ENCODE results near the gene KRT74.

KRT74 gene

GRCh38 chr12:52521175-52521567, 52.5 kb downstream of the KRT74 start:
- TF ChIP-seq GATA2 (IDR thresholded peaks at IDR 0.05; ENCODE audit: low read depth, low read length) (no peak), GATA3 (IDR thresholded peaks at IDR 0.05; ENCODE audit: low read depth, low read length) (no peak)

GRCh38 chr12:52519826-52520662, 53.6 kb downstream of the KRT74 start, which contains the start of gene KRT5:
Gene KRT5, minus strand, starts transcription at chr12:52520394. Its CDS starts 98 bp downstream, at chr12:52520296.
- TF ChIP-seq GATA2 (IDR thresholded peaks at IDR 0.05; ENCODE audit: low read depth, low read length) (no peak), GATA3 (IDR thresholded peaks at IDR 0.05; ENCODE audit: low read depth, low read length) (no peak)

GRCh38 chr12:52519387-52519703, 54.3 kb downstream of the KRT74 start:
- TF ChIP-seq GATA3 (IDR thresholded peaks at IDR 0.05; ENCODE audit: low read depth, low read length) (no peak), GATA2 (IDR thresholded peaks at IDR 0.05; ENCODE audit: low read depth, low read length) (no peak)

GRCh38 chr12:52518574-52519386, 54.9 kb downstream of the KRT74 start:
- TF ChIP-seq GATA3 (IDR thresholded peaks at IDR 0.05; ENCODE audit: low read depth, low read length) (no peak), GATA2 (IDR thresholded peaks at IDR 0.05; ENCODE audit: low read depth, low read length) (no peak)

GRCh38 chr12:52517888-52518287, 55.8 kb downstream of the KRT74 start:
- no peak for TF ChIP-seq GATA3 (IDR thresholded peaks at IDR 0.05; ENCODE audit: low read depth, low read length)
- no peak for TF ChIP-seq GATA2 (IDR thresholded peaks at IDR 0.05; ENCODE audit: low read depth, low read length)

GRCh38 chr12:52517005-52517835, 56.4 kb downstream of the KRT74 start:
- no peak for TF ChIP-seq GATA3 (IDR thresholded peaks at IDR 0.05; ENCODE audit: low read depth, low read length)
- no peak for TF ChIP-seq GATA2 (IDR thresholded peaks at IDR 0.05; ENCODE audit: low read depth, low read length)

GRCh38 chr12:52515927-52516831, 57.5 kb downstream of the KRT74 start:
- no peak for TF ChIP-seq GATA2 (IDR thresholded peaks at IDR 0.05; ENCODE audit: low read depth, low read length)
- no peak for TF ChIP-seq GATA3 (IDR thresholded peaks at IDR 0.05; ENCODE audit: low read depth, low read length)
